CD4-positive, alpha-beta T cell (primary cell): Measurements from ENCODE around the gene NRGN. TPM values are rescaled to one million over a fixed set of nuclear protein-coding genes. Genes with fewer than 3 reads are reported as not detected.

Experiments
- ATAC-seq: fragments of 200-7000 bp; cut with Tn5 transposase; one replicate; pipeline ENCODE4 v1.10.0; 2022; ENCODE audit warnings: mild to moderate bottlenecking; ENCODE audit not compliant: poor library complexity
- CTCF ChIA-PET: fragments of 350-600 bp; sonication (Branson Sonifier 250); formaldehyde crosslinking; loops from one replicate; lab custom pipeline; 2021; ENCODE audit warnings: antibody characterized with exemption, inconsistent platforms; lab: Charles Lee
- POLR2A ChIA-PET: fragments of 350-600 bp; sonication (Branson Sonifier 250); formaldehyde crosslinking; loops from one replicate; lab custom pipeline; 2021; ENCODE audit warnings: antibody characterized with exemption, inconsistent platforms; lab: Charles Lee
- DNase-seq, 14 experiments: peaks; one replicate each; pipeline ENCODE4 v3.0.0-alpha.2; 2013 to 2020; ENCODE audit warnings: mixed read lengths in 2 of 14
- H3K27ac ChIP-seq, 2 donors: one replicate each; pipeline versions ENCODE4 v1.5.1 to v1.7.0; 2013; ENCODE audit warnings: low read length in 2 of 2, low read depth in 1 of 2, mild to moderate bottlenecking in 1 of 2
- H3K27me3 ChIP-seq, 2 experiments: 1 replicate in 1 of 2; 2 replicates in 1 of 2; pipeline versions ENCODE4 v1.6.1 to v1.7.0; 2013; ENCODE audit warnings: low read length in 2 of 2, control low read depth in 1 of 2, mild to moderate bottlenecking in 1 of 2, moderate library complexity in 1 of 2; ENCODE audit not compliant: insufficient read depth in 2 of 2, control insufficient read depth in 1 of 2
- H3K36me3 ChIP-seq: one replicate; pipeline ENCODE4 v1.6.1; 2013; ENCODE audit warnings: low read length, control low read depth; ENCODE audit not compliant: insufficient read depth
- H3K4me1 ChIP-seq: one replicate; pipeline ENCODE4 v1.6.1; 2013; ENCODE audit warnings: low read length, control low read depth; ENCODE audit not compliant: insufficient read depth
- H3K4me3 ChIP-seq: one replicate; pipeline ENCODE4 v1.5.1; 2013; ENCODE audit warnings: mild to moderate bottlenecking, low read length, moderate library complexity
- H3K9me3 ChIP-seq, 2 experiments: 1 replicate in 1 of 2; 2 replicates in 1 of 2; pipeline versions ENCODE4 v1.6.1 to v1.7.0; 2013; ENCODE audit warnings: low read length in 2 of 2, mild to moderate bottlenecking in 2 of 2, control low read depth in 1 of 2, moderate library complexity in 1 of 2; ENCODE audit not compliant: control insufficient read depth in 1 of 2, insufficient read depth in 1 of 2
- H3K27ac Mint-ChIP-seq: one replicate; pipeline ENCODE4 v1.8.0; 2020; ENCODE audit warnings: mixed read lengths
- H3K27me3 Mint-ChIP-seq: one replicate; pipeline ENCODE4 v1.8.0; 2021; ENCODE audit warnings: mixed read lengths
- H3K36me3 Mint-ChIP-seq: one replicate; pipeline ENCODE4 v1.8.0; 2021; ENCODE audit warnings: low read depth, mixed read lengths
- H3K4me1 Mint-ChIP-seq: one replicate; pipeline ENCODE4 v1.8.0; 2021; ENCODE audit warnings: low read depth, mixed read lengths
- H3K4me3 Mint-ChIP-seq: one replicate; pipeline ENCODE4 v1.8.0; 2020; ENCODE audit warnings: mild to moderate bottlenecking, mixed read lengths
- H3K9me3 Mint-ChIP-seq: one replicate; pipeline ENCODE4 v1.8.0; 2020; ENCODE audit warnings: mixed read lengths
- intact Hi-C, 2 experiments: fragments of 100-400 bp; cut with DNase I in 1 of 2; cut with micrococcal nuclease in 1 of 2; formaldehyde crosslinking; loops; one replicate each; pipeline versions ENCODE4 v1.15.1 to v1.9.0; 2023 to 2025; cut with DNase I, micrococcal nuclease
- total RNA-seq, 174 experiments: library from RNA in 2 of 174; stranded (reverse) in 2 of 174; gene quantifications; one replicate each; pipeline ENCODE4 v1.2.3 and lab custom pipeline; 2021 to 2026
- TF ChIP-seq, protein P1 (sequence below): fragments of 200-600 bp; IDR thresholded peaks from one replicate; pipeline ENCODE4 v1.8.0; 2022; ENCODE audit warnings: antibody characterized with exemption, mild to moderate bottlenecking

NRGN gene
- total RNA-seq, 2 experiments from 2014 or later, result 0.84 to 1.4 TPM

DNA sequence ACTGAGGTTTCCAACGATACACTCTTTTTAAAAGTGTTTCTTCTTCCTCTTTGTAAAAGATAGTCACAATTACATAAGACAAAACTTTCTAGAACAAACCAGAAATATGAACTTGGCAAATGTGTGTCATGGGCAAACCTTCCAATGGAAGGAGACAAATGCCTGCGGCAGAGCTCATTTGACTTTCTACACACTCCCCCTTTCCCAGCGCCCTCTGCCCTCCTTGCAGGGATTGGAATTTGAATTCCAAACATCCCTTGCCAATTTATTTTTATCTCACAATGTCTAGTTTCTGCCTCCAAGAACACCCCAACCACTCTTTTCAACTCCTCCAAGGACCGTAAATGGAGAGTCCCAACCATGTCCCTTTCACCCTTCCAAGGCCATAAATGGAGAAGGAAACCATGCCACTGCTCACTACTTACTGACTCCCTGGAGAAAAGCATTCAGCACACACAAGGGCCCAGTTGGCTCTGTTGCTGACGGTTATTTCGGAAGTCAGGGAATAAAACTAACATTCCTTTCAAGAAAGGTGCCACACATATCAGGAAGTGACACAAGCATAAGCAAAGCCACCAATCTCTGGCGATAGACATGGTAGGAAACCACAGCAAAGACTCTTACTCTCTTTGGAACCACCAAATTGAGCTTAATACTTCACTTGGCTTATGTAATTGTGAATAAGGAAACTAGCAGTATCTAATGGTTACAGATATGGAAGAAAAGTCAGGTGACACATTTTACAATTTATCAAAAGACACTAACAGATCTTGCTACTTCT lies 37.3 kb downstream of the NRGN start:
- ChIA-PET POLR2A (interaction anchor here (0.6 to 0.8 kb wide), 2 partner anchors 154 to 165 kb away, joined by 3 to 5 read pairs; partner anchors contain the start of gene TBRG1), CTCF (interaction anchor here (1.8 kb wide), 1 partner anchor 16 kb away, joined by 4 read pairs; no protein-coding TSS in a partner anchor)
- no peaks in the 10 kb centered on the region for H3K9me3 Mint-ChIP-seq
- H3K4me1 ChIP-seq, result peaks cover 3% of the 10 kb centered on the region
- H3K4me3 Mint-ChIP-seq, result no peak overlapping the region
- TF ChIP-seq, protein P1, sequence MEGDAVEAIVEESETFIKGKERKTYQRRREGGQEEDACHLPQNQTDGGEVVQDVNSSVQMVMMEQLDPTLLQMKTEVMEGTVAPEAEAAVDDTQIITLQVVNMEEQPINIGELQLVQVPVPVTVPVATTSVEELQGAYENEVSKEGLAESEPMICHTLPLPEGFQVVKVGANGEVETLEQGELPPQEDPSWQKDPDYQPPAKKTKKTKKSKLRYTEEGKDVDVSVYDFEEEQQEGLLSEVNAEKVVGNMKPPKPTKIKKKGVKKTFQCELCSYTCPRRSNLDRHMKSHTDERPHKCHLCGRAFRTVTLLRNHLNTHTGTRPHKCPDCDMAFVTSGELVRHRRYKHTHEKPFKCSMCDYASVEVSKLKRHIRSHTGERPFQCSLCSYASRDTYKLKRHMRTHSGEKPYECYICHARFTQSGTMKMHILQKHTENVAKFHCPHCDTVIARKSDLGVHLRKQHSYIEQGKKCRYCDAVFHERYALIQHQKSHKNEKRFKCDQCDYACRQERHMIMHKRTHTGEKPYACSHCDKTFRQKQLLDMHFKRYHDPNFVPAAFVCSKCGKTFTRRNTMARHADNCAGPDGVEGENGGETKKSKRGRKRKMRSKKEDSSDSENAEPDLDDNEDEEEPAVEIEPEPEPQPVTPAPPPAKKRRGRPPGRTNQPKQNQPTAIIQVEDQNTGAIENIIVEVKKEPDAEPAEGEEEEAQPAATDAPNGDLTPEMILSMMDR, result no peak
- H3K27me3 Mint-ChIP-seq, result no peaks in the 10 kb centered on the region
- no peaks in the 10 kb centered on the region for H3K27me3 ChIP-seq
- peak overlapping the region; percentile 38 for H3K27ac Mint-ChIP-seq
- H3K9me3 ChIP-seq, result no peaks in the 10 kb centered on the region
- DNase-seq (peak in 3 of 14 experiments; percentile 25 to 46 (median 33)), ATAC-seq (peak; percentile 92)
- H3K27ac ChIP-seq, result no peak overlapping the region
- intact Hi-C loops, result no loop called here
- H3K36me3 Mint-ChIP-seq, result peaks cover 45% of the 10 kb centered on the region
- H3K36me3 ChIP-seq, result peaks cover 7% of the 10 kb centered on the region
- peaks cover 28% of the 10 kb centered on the region for H3K4me1 Mint-ChIP-seq
- no peak overlapping the region for H3K4me3 ChIP-seq

DNA sequence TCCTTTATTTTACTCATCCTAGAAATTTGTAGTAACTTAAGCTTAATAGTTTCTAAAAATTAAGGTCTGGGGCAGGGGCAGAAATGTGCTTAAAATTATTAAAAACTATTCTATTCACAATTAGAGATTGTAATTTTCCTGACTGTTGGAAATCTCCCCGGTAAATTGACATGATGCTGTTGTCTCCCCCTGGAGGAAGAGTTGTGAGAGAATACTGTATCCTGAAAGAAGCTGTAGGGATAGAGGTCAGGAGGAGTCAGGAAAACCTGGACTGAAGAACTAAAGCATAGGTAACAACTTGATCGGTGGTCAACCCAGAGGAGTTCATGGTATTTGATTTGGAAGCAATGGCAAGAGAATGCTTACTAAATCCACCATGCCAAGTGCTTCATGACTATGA lies 38.5 kb downstream of the NRGN start:
- Mint-ChIP-seq H3K27me3 (no peaks in the 10 kb centered on the region), H3K36me3 (peaks cover 35% of the 10 kb centered on the region), H3K4me1 (peaks cover 28% of the 10 kb centered on the region), H3K27ac (no peak overlapping the region), H3K9me3 (no peaks in the 10 kb centered on the region), H3K4me3 (no peak overlapping the region)
- Histone ChIP-seq H3K36me3 (no peaks in the 10 kb centered on the region), H3K27ac (no peak overlapping the region), H3K27me3 (no peaks in the 10 kb centered on the region), H3K9me3 (no peaks in the 10 kb centered on the region), H3K4me3 (no peak overlapping the region), H3K4me1 (peaks cover 3% of the 10 kb centered on the region)
- TF ChIP-seq, protein P1, result no peak
- DNase-seq (no peak), ATAC-seq (no peak)
- ChIA-PET POLR2A (no interaction called here), CTCF (interaction anchor here (0.7 to 1.8 kb wide), 3 partner anchors 15 to 104 kb away, joined by 3 to 5 read pairs (median 4); partner anchors contain the start of genes SIAE and SPA17)
- intact Hi-C loops, result no loop called here

DNA sequence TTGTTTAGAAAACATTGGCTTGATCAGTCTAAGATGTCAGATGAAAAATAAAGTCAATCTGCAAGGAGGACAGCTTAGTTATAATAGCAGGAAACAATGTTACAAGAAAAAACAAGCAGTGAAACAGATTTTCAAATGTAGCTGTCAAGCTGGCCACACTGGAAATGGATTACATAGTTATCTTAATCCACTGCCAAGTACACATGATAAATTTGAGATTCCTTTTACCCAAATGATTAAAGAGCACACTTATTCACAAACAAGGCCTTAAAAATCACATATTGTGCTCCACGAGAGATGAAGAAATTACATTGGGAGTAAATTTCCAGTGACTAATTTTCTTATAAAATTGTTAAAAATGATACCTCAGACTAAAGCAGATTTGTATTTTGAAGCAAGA lies 39.8 kb downstream of the NRGN start:
- H3K9me3 ChIP-seq, result no peaks in the 10 kb centered on the region
- POLR2A ChIA-PET, result interaction anchor here (1.2 kb wide), 1 partner anchor 10 kb away, joined by 3 read pairs; no protein-coding TSS in a partner anchor
- CTCF ChIA-PET, result interaction anchor here (0.9 to 1.6 kb wide), 4 partner anchors 14 to 110 kb away, joined by 3 to 5 read pairs (median 4); no protein-coding TSS in a partner anchor
- DNase-seq (no peak), ATAC-seq (no peak)
- no peak overlapping the region for H3K4me3 ChIP-seq
- peaks cover 28% of the 10 kb centered on the region for H3K4me1 Mint-ChIP-seq
- H3K4me3 Mint-ChIP-seq, result no peak overlapping the region
- H3K9me3 Mint-ChIP-seq, result no peaks in the 10 kb centered on the region
- H3K4me1 ChIP-seq, result peaks cover 3% of the 10 kb centered on the region
- H3K27ac ChIP-seq, result no peak overlapping the region
- no peaks in the 10 kb centered on the region for H3K27me3 ChIP-seq
- TF ChIP-seq, protein P1, result no peak
- peaks cover 31% of the 10 kb centered on the region for H3K36me3 Mint-ChIP-seq
- no peaks in the 10 kb centered on the region for H3K27me3 Mint-ChIP-seq
- H3K36me3 ChIP-seq, result no peaks in the 10 kb centered on the region
- intact Hi-C loops, result no loop called here
- H3K27ac Mint-ChIP-seq, result no peak overlapping the region
